HG03354 (cell line): Measurements from ENCODE around the gene CTCF.

Experiments
- ATAC-seq: cut with Tn5 transposase; IDR thresholded peaks from one replicate; pipeline ENCODE4 v1.9.1; 2021; ENCODE audit warnings: mild to moderate bottlenecking; ENCODE audit not compliant: unreplicated experiment, poor library complexity, severe bottlenecking

Gene CTCF

GRCh38 chr16:67661101-67661761 is 98.9 kb downstream of the CTCF start:
- peak; percentile 1 for ATAC-seq

GRCh38 chr16:67661886-67662652 is 99.7 kb downstream of the CTCF start:
- ATAC-seq: no peak

GRCh38 chr16:67662653-67663010 is 100.3 kb downstream of the CTCF start:
- no peak for ATAC-seq

- ATAC-seq: no peak
Observed at GRCh38 chr16:67663151-67663876, 101.0 kb downstream of the CTCF start.

GRCh38 chr16:67663877-67664222 is 101.5 kb downstream of the CTCF start:
- ATAC-seq: no peak

- ATAC-seq: no peak
Observed at GRCh38 chr16:67664258-67664657, 101.9 kb downstream of the CTCF start.

- no peak for ATAC-seq
Observed at GRCh38 chr16:67664871-67665270, 102.5 kb downstream of the CTCF start.

- no peak for ATAC-seq
Observed at GRCh38 chr16:67665598-67665997, 103.3 kb downstream of the CTCF start.

GRCh38 chr16:67666032-67666551 is 103.8 kb downstream of the CTCF start:
- no peak for ATAC-seq

GRCh38 chr16:67666559-67667452 is 104.5 kb downstream of the CTCF start, which contains the start of the genes C16orf86 and ENKD1:
TSS of gene C16orf86 (plus strand) at chr16:67666814. CDS start at chr16:67666971, 157 bp downstream.
TSS of gene ENKD1 (minus strand) at chr16:67666750. CDS start at chr16:67666442, 308 bp downstream.
- peak; percentile 68 for ATAC-seq

GRCh38 chr16:67667453-67667816 is 105.1 kb downstream of the CTCF start:
- no peak for ATAC-seq

- ATAC-seq: peak; percentile 78
Observed at GRCh38 chr16:67667817-67668494, 105.6 kb downstream of the CTCF start.

GRCh38 chr16:67668495-67669157 is 106.3 kb downstream of the CTCF start:
- ATAC-seq: no peak

- no peak for ATAC-seq
Observed at GRCh38 chr16:67669499-67670101, 107.3 kb downstream of the CTCF start.

GRCh38 chr16:67672306-67672705 is 110.0 kb downstream of the CTCF start:
- no peak for ATAC-seq

- no peak for ATAC-seq
Observed at GRCh38 chr16:67672739-67673662, 110.7 kb downstream of the CTCF start.
